Neural cell (in vitro differentiated cells): ENCODE results near the gene ACTL8. TPM values are rescaled to one million over a fixed set of nuclear protein-coding genes. Genes with fewer than 3 reads are reported as not detected.

ENCODE experiments used
- H2AFZ ChIP-seq: fragments of 200-600, 300-800 bp; sonication (generic), shearing (Covaris generic); 2 replicates; pipeline ENCODE4 v1.6.0; 2014; ENCODE audit warnings: low read depth, mild to moderate bottlenecking, antibody characterized with exemption, low read length, moderate library complexity
- H3F3A ChIP-seq: fragments of 200-600 bp; shearing (Covaris generic); 2 replicates; pipeline ENCODE4 v1.6.1; 2016; ENCODE audit warnings: mild to moderate bottlenecking, moderate library complexity, mixed read lengths, antibody characterized with exemption, low read length; ENCODE audit not compliant: insufficient read depth, poor library complexity, severe bottlenecking
- H3K27ac ChIP-seq: fragments of 200-600, 300-800 bp; sonication (generic), shearing (Covaris generic); 2 replicates; pipeline ENCODE4 v1.5.1; 2014; ENCODE audit warnings: mild to moderate bottlenecking, low read length, moderate library complexity
- H3K27me3 ChIP-seq: fragments of 300-800, 200-600 bp; sonication (generic), shearing (Covaris generic); 2 replicates; pipeline ENCODE4 v1.6.0; 2014; ENCODE audit warnings: mild to moderate bottlenecking, low read depth, low read length, moderate library complexity; ENCODE audit not compliant: insufficient read depth
- H3K36me3 ChIP-seq: fragments of 300-800, 200-600 bp; sonication (generic), shearing (Covaris generic); 2 replicates; pipeline ENCODE4 v1.5.1; 2014; ENCODE audit warnings: mild to moderate bottlenecking, antibody characterized with exemption, low read length, moderate library complexity; ENCODE audit not compliant: insufficient read depth
- H3K4me2 ChIP-seq: fragments of 300-800, 200-600 bp; sonication (generic), shearing (Covaris generic); 2 replicates; pipeline ENCODE4 v1.6.0; 2014; ENCODE audit warnings: mild to moderate bottlenecking, low read length
- H3K4me3 ChIP-seq: fragments of 300-800, 200-600 bp; sonication (generic), shearing (Covaris generic); 2 replicates; pipeline ENCODE4 v1.5.1; 2014; ENCODE audit warnings: mild to moderate bottlenecking, low read length, moderate library complexity
- H3K79me2 ChIP-seq: fragments of 200-600 bp; shearing (Covaris generic); replicated peaks from 2 replicates; pipeline ENCODE4 v1.6.0; 2014; ENCODE audit warnings: mild to moderate bottlenecking, low read length, moderate library complexity; ENCODE audit not compliant: insufficient read depth
- H3K9ac ChIP-seq: fragments of 300-800, 200-600 bp; sonication (generic), shearing (Covaris generic); 2 replicates; pipeline ENCODE4 v1.6.1; 2016; ENCODE audit warnings: mild to moderate bottlenecking, low read length, mixed read lengths
- H3K9me2 ChIP-seq: fragments of 200-600 bp; shearing (Covaris generic); 2 replicates; pipeline ENCODE4 v1.6.1; 2016; ENCODE audit warnings: mild to moderate bottlenecking, low read length, mixed read lengths; ENCODE audit not compliant: insufficient read depth
- H3K9me3 ChIP-seq: fragments of 200-600, 300-800 bp; sonication (generic), shearing (Covaris generic); 2 replicates; pipeline ENCODE4 v1.6.1; 2016; ENCODE audit warnings: mild to moderate bottlenecking, mixed run types, low read length, moderate library complexity, mixed read lengths
- H4K20me1 ChIP-seq: fragments of 200-600 bp; shearing (Covaris generic); 2 replicates; pipeline ENCODE4 v1.6.1; 2016; ENCODE audit warnings: mild to moderate bottlenecking, mixed run types; ENCODE audit not compliant: insufficient read depth
- CTCF ChIP-seq: fragments of 450-650 bp; IDR thresholded peaks from 2 replicates; pipeline ENCODE4 v1.5.1; 2014; ENCODE audit warnings: antibody characterized with exemption, mild to moderate bottlenecking, moderate library complexity; ENCODE audit not compliant: poor library complexity, severe bottlenecking
- EP300 ChIP-seq: fragments of 450-650 bp; conservative IDR thresholded peaks from 2 replicates; pipeline ENCODE4 v1.6.1; 2014; ENCODE audit warnings: antibody characterized with exemption, mild to moderate bottlenecking, moderate library complexity; ENCODE audit not compliant: poor library complexity, severe bottlenecking
- EZH2 ChIP-seq: fragments of 200-600, 300-800 bp; shearing (Covaris generic), sonication (generic); IDR thresholded peaks from 2 replicates; pipeline ENCODE4 v1.6.1; 2014; ENCODE audit warnings: antibody characterized with exemption, low read length, borderline replicate concordance, mild to moderate bottlenecking; ENCODE audit not compliant: insufficient read depth, poor library complexity, severe bottlenecking
- MXI1 ChIP-seq: fragments of 450-650 bp; conservative IDR thresholded peaks from 2 replicates; pipeline ENCODE4 v1.6.1; 2014; ENCODE audit warnings: antibody characterized with exemption, mild to moderate bottlenecking; ENCODE audit not compliant: poor library complexity, severe bottlenecking
- POLR2AphosphoS5 ChIP-seq: IDR thresholded peaks from 2 replicates; pipeline ENCODE4 v1.6.1; 2012
- RAD21 ChIP-seq: fragments of 450-650 bp; conservative IDR thresholded peaks from 2 replicates; pipeline ENCODE4 v1.6.1; 2014; ENCODE audit warnings: antibody characterized with exemption, mild to moderate bottlenecking, moderate library complexity
- SMC3 ChIP-seq: fragments of 450-650 bp; conservative IDR thresholded peaks from 2 replicates; pipeline ENCODE4 v1.6.1; 2014; ENCODE audit warnings: antibody characterized with exemption, mild to moderate bottlenecking, moderate library complexity; ENCODE audit not compliant: poor library complexity
- TAF1 ChIP-seq: IDR thresholded peaks from 2 replicates; pipeline ENCODE4 v1.6.1; 2012; ENCODE audit warnings: low read depth
- polyA plus RNA-seq: library from polyadenylated mRNA; depleted of rRNA; stranded (reverse); fragments of >200 nt; gene quantifications from 2 replicates; pipeline ENCODE4 v1.2.3, GENCODE V29; 2014
- TF ChIP-seq, protein P1 (sequence below): IDR thresholded peaks from 2 replicates; pipeline ENCODE4 v1.6.1; 2012; ENCODE audit warnings: borderline replicate concordance

ACTL8 gene
- polyA plus RNA-seq, 1 donor from 2014 or later: not detected

DNA sequence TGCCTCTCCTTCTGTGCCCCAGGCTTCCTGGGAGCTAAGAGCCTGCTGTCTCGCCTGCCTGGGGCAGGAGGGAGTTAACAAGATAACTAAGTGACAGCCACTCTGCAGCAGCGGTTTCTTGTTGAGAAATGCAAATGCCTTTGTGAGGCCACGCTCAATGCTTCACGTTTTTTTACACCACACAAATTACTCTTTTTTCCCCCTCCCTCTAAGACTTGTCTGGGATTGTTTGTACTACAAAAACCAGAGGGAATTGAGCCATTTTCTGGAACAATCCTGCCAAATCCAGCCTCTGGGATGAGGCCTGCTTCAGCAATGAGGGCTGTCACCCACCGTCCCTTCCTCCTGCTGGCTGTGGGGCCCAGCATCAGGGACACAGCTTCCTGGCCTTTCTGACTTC, 119.6 kb downstream of the ACTL8 start:
- no peaks in the 10 kb centered on the region for H3K9me2 ChIP-seq
- H3K9ac ChIP-seq: peak overlapping the region; percentile 62
- peak overlapping the region; percentile 37 for H3K4me3 ChIP-seq
- TF ChIP-seq EP300 (peak; percentile 62), EZH2 (no peak), POLR2AphosphoS5 (peak; percentile 12), TAF1 (no peak), MXI1 (no peak), SMC3 (peak; percentile 61), RAD21 (peak; percentile 54), CTCF (no peak)
- TF ChIP-seq, protein P1, sequence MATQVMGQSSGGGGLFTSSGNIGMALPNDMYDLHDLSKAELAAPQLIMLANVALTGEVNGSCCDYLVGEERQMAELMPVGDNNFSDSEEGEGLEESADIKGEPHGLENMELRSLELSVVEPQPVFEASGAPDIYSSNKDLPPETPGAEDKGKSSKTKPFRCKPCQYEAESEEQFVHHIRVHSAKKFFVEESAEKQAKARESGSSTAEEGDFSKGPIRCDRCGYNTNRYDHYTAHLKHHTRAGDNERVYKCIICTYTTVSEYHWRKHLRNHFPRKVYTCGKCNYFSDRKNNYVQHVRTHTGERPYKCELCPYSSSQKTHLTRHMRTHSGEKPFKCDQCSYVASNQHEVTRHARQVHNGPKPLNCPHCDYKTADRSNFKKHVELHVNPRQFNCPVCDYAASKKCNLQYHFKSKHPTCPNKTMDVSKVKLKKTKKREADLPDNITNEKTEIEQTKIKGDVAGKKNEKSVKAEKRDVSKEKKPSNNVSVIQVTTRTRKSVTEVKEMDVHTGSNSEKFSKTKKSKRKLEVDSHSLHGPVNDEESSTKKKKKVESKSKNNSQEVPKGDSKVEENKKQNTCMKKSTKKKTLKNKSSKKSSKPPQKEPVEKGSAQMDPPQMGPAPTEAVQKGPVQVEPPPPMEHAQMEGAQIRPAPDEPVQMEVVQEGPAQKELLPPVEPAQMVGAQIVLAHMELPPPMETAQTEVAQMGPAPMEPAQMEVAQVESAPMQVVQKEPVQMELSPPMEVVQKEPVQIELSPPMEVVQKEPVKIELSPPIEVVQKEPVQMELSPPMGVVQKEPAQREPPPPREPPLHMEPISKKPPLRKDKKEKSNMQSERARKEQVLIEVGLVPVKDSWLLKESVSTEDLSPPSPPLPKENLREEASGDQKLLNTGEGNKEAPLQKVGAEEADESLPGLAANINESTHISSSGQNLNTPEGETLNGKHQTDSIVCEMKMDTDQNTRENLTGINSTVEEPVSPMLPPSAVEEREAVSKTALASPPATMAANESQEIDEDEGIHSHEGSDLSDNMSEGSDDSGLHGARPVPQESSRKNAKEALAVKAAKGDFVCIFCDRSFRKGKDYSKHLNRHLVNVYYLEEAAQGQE: peak; percentile 62
- no peaks in the 10 kb centered on the region for H3K36me3 ChIP-seq
- no peaks in the 10 kb centered on the region for H3K9me3 ChIP-seq
- no peaks in the 10 kb centered on the region for H3K79me2 ChIP-seq
- peak overlapping the region; percentile 70 for H3K27ac ChIP-seq
- no peak overlapping the region for H3K4me2 ChIP-seq
- H2AFZ ChIP-seq: peak overlapping the region; percentile 62
- no peaks in the 10 kb centered on the region for H3F3A ChIP-seq
- H3K27me3 ChIP-seq: no peaks in the 10 kb centered on the region
- no peaks in the 10 kb centered on the region for H4K20me1 ChIP-seq

GRCh38 chr1:17875171-17875881, 120.2 kb downstream of the ACTL8 start:
- Histone ChIP-seq H3K36me3 (no peaks in the 10 kb centered on the region), H3K9ac (peak overlapping the region; percentile 62), H3K79me2 (no peaks in the 10 kb centered on the region), H3K27ac (peak overlapping the region; percentile 70), H3K27me3 (no peaks in the 10 kb centered on the region), H3K4me2 (no peak overlapping the region), H3F3A (no peaks in the 10 kb centered on the region), H3K9me2 (no peaks in the 10 kb centered on the region), H3K4me3 (peak overlapping the region; percentile 37), H4K20me1 (no peaks in the 10 kb centered on the region), H3K9me3 (no peaks in the 10 kb centered on the region), H2AFZ (peak overlapping the region; percentile 62)
- TF ChIP-seq EZH2: no peak
- TF ChIP-seq CTCF: no peak
- no peak for TF ChIP-seq TAF1
- no peak for TF ChIP-seq SMC3
- no peak for TF ChIP-seq POLR2AphosphoS5
- TF ChIP-seq EP300: no peak
